Fibroblast of skin of abdomen (primary cell): ENCODE data around the gene MKRN3. TPM values are rescaled to one million over a fixed set of nuclear protein-coding genes. Genes with fewer than 3 reads are reported as not detected.

Source experiments
- DNase-seq: peaks from one replicate; pipeline ENCODE4 v3.0.0-alpha.2; 2013
- polyA plus RNA-seq, 2 experiments: library from polyadenylated mRNA; unstranded; fragments of 120-200 nt; gene quantifications; one replicate each; pipeline ENCODE4 v1.2.1, GENCODE V29; 2013; ENCODE audit not compliant: insufficient read length in 2 of 2

MKRN3 gene
- polyA plus RNA-seq (2013, experiment 1 of 2; ENCODE audit: insufficient read length): 0.23 TPM
- 0.65 TPM for polyA plus RNA-seq (2013, experiment 2 of 2; ENCODE audit: insufficient read length)

DNA sequence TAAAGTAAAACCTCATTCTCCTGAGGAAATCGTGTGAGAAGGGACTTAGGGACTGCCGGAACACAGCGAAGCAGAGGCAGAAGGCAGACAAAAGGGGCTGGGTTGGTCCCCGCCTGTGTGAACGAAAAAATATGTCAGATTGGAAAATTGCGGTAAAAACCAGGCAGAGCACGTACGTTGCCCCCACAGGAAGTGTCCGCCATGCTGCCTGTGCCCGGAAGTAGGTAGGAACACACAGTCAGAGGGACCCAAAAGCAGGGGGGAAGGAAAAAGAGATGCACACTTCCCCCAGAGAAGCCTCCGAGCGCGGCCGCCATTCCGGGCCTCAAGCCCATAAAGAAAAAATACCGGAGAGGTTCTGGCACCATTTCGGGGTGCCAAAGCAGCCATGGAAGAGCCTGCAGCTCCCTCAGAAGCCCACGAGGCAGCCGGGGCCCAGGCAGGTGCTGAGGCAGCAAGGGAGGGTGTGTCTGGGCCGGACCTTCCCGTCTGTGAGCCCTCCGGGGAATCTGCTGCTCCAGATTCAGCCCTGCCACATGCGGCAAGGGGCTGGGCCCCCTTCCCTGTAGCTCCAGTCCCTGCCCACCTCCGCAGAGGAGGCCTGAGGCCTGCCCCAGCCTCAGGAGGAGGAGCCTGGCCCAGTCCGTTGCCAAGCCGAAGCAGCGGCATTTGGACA is at the start of gene MKRN3:
TSS of gene MKRN3 (plus strand) at position 280 of the 676 bp plus-strand sequence. CDS start at position 389, 109 bp downstream.
- DNase-seq: peak; percentile 42

DNA sequence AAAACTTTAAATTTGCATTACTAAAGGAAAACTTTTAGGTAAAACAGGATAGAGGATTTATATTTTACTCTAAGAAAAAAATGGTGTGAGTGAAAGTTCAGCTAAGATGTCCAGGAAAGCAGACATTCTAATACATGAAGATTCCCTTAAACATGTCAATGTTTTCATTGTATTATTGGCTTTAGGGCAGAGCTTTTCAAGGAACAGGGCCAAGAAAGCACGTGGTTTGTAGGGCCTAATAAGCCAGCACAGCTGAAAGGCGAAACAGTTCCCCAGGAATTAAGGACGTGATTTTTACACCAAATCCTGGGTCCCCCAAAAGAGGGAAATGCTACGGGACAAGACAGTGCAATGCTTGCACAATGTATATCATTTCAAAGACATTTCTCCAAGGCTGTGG is 48.6 kb upstream of the MKRN3 start:
- no peak for DNase-seq

DNA sequence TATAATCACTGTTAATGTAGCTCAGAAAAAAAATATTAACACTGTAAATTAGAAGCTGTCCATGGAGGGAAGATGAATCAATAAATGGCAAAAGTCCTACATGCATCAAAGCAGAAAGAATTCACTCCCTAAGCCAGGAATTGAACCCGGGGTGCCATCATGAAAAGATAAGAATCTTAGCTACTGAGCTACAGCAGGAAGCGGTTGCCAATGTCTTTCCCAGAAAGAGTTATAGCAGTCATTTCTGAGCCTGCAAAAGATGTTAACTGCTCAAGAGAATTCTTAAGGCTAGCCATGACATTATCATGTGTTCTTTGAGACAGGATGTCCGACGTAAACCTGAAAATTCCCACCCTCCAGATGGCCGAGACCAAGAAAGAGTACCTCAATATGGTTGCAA is 47.4 kb upstream of the MKRN3 start:
- DNase-seq: no peak

DNA sequence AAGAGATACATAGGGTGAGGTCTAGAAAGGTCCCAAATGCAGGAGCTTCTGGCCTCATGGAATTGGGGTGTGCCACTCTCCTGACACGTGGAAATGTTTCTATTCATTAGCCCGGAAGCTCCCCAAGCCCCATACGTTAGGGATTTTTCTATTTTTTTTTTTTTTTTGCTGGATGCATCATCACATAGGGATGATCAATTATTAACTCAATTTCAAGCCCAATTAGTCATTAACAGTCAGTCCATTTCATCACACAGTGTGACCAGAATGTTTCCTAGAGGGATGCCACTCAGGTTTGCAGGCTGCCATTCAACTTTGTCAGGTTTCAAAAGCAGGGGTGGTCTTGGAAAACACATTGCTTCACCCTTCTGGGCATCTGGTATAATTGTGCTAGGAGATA is 40.7 kb upstream of the MKRN3 start:
- DNase-seq: no peak

DNA sequence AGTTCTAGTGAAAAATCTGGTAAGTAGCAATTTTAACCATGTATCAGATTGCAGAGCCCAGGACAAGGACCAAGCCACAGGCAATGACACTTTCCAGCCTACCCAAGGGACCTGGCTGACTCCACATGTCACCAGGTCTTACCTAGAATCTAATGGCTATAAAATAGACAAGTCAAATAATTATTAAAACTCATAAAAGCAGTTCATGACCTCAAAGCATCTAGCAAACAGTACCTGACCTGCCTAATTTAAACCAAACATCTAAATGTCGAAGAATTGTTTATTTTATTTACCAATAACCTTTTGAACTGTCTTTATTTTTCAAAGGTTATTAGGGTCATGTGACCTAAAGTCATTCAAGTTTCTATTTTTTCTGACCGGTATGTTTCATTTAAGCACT is 35.6 kb upstream of the MKRN3 start:
- DNase-seq: no peak

DNA sequence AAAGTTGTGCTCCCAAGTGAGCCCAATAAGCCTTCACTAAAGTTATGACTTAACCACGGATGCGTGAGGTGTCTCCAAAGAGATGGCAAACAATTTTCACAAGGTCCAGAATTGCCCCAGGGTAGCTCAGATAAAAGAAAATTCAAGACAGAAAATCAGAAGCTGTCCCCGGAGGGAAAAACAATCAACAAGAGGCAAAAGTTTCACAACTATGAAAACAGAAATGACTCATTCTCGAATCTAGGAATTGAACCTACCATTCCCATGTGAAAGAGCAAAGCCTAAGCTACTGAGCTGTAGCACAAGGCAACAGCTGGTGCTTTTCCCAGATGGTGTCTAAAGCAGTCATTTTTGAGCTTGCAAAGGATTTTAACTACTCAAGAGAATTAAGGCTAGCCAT is 33.5 kb upstream of the MKRN3 start:
- no peak for DNase-seq

DNA sequence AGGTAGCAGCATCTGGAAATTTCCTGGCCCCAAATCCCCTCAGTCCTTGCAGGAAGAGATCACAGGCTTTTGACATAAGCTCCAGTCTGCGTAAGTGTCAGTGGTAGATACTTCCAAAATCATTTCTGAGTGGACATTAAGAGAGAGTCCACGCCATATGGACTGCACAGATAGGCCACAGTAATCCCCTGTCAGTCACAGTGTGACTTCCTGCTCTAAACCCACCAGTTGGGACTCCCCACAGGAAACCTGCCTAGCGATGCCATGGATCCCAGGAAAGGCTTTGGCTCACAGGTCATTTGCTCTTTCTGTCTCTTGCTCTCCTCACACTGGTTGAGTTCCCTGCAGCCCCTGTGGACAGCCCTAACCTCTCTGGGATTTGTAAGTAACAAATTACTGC is 28.8 kb upstream of the MKRN3 start:
- no peak for DNase-seq

DNA sequence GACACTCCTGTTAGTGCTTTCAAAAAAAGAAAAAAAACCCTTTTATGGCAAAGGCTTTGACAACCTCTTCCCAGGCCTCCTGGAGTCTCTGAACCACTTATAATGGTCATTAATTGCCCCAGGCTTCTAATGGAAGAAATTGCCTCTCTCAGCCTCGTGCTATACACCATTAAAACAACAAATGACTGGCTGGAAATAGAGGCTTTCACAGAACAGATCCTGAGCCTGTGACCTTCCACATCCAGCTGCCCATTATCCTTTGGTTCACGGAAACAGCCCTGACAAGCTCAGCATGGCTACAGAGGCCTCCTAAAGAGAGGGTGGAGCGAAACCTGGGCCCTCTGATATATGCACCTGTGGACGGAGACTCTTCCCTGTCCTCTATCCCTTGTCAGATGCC is 26.8 kb upstream of the MKRN3 start:
- no peak for DNase-seq

DNA sequence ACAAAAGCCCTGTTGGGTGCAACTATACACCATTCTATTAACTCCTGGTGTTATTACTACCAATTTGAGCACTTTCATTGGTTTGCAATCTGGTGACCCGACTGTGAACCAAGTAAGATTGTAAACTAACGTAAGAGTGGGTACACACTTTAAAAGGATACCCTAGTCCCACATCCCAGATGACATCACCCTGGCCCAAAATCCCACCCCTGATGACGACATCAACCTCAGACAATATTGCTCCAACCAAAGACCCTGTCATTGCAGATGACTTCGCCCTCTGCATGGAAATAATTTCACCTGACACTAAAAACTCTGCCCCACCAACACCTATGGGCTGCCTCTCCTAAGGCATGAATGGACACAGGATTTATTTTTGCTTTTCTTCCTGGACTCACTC is 25.6 kb upstream of the MKRN3 start:
- DNase-seq: no peak

DNA sequence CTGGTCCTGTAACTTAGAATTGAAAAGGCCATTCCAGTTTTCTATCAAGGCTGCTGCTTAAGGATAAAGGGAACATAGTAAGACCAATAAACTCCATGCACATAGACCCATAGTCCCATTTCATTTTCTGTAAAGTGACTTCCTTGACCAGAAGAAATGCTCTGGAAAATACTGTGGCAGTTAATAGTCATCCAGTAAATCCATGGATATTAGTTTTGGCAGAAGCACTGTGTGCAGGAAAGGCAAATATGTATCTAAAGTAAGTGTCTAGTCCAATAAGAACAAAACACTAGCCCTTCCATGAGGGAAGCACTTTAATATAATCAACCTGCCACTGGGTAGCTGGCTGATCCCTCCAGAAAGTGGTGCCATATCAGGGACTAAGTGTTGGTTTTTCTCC is 19.3 kb upstream of the MKRN3 start:
- no peak for DNase-seq

DNA sequence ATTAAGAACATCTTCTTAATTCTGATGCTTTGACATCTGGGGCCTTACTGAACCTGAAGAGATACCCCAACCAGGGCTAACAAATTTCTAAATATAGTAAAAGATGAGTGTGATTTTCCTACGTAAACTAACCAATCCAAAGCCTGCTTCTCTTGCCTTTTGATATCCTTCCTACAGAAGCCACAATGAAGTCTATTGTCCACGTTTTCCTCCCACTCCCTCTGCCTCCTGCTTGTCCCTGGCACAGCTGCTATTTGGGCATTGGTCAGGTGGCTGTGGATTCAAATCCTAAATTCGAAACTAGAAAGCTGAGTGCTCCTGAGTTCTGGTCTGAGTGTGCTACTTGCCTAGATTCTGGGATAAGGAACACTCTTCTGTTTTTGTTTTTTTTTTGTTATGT is 17.4 kb upstream of the MKRN3 start:
- DNase-seq: no peak

DNA sequence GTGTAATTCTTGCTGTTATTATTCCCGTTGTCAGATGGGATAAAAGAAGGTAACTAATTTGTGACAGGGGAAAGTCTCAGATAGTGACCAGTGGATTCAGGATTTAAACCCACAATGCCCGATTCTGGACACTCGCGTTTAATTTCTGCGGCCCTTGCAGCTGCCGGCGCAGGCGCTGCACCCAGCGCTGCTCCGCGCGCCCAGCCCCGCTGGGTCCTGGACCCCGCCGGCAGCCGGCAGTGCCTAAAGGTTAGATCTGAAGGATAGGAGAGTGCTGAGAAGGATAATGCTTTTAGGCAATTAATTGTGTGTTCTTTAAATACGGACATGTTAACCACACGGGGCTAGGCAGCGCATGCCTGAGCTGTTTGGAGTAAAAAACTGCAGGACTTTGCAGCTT is 3.6 kb upstream of the MKRN3 start:
- no peak for DNase-seq

DNA sequence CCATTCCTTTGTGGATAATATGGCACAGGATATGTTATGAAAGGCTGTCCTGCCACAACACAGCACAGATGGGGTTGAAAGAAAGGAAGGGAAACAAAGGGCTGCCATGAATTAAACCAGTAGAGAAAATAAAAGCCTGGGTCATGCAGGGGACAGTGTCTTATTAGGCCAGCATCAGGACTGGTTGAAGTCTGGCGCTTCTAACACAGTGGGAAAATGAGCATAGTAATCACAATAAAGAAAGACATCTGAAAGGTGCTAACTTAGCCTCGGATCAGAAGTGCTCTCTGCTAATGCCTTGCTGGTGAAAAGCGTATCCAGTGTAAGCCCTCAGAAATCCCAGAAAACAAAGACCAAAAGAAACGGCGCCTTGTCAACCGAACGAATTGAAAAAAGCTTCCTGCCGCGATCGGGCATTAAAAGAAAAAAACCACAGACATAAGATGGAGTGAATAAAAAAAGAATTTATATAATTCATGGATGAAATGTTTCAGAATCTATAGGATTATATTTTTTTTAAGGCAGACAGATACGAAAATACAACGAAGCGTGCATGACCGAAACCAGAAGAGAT is 566 bp upstream of the MKRN3 start:
- DNase-seq: no peak

DNA sequence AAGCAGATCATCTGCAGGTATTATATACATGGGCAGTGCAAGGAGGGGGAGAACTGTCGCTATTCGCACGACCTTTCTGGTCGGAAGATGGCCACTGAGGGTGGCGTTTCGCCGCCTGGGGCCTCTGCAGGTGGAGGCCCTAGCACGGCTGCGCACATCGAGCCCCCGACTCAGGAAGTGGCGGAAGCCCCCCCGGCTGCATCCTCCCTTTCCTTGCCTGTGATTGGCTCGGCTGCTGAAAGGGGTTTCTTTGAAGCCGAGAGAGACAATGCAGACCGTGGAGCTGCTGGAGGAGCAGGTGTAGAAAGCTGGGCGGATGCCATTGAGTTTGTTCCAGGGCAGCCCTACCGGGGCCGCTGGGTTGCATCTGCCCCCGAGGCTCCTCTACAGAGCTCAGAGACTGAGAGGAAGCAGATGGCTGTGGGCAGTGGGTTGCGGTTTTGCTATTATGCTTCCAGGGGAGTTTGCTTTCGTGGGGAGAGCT is 639 bp downstream of the MKRN3 start:
- no peak for DNase-seq

DNA sequence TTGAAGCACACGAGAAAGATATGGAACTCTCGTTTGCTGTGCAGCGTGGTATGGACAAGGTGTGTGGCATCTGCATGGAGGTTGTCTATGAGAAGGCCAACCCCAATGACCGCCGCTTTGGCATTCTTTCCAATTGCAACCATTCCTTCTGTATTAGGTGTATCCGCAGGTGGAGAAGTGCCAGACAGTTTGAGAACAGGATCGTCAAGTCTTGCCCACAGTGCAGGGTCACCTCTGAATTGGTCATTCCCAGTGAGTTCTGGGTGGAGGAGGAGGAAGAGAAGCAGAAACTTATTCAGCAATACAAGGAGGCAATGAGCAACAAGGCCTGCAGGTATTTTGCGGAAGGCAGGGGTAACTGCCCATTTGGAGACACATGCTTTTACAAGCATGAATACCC is 1.2 kb downstream of the MKRN3 start:
- DNase-seq: no peak

DNA sequence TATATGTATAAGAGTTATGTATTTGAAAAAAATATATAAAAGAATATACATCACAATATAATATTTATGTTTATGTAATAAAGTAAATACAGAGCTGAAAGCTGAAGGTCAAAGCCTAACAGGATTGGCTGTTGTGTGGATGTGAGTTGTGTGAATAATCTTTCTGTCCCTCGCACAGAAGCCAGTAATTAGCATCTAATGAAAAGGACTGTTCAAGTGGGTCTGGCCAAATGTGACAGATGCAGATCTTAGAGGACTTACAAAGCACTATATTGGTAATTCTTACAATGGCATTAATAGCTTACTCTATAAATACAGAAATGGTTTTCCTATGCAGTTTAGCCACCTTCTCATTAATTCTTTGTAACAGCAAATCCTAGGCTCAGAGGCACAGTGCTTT is 2.4 kb downstream of the MKRN3 start:
- no peak for DNase-seq

DNA sequence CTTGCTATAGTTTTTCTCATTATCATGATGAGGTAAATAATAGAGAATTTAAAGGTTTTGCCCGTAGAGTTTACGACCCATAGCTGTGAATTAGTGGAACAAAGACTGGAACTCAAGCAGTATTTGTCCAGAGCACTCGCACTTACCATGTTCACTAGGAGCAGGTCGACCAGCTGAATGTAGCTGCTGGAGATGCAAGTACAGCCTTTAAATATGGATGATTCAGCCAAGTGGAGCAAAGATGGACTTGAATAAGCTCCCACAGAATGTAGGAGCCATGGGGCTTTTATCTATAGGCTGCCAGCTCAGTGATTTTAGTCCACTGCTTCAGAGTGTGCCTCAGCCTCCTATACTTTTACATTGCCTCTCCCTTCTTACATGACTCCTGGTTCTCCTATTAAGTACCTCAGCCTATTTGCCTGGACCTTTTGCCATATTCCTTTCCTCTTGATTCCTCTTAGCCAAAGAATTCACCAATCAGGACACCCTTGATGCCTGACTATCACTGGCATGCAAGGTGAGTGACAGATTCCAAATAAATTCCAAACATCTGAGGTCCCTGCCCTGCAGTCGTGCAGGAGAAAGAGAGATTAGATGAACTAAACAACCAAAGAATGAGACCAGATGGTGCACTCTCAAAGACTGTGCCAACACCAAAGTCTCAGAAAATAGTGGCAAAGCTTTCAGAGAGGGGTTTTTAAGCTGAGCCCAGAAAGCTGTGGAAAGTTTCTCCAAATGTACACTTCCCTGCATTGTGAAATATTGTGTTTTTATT is 3.9 kb downstream of the MKRN3 start:
- DNase-seq: no peak

DNA sequence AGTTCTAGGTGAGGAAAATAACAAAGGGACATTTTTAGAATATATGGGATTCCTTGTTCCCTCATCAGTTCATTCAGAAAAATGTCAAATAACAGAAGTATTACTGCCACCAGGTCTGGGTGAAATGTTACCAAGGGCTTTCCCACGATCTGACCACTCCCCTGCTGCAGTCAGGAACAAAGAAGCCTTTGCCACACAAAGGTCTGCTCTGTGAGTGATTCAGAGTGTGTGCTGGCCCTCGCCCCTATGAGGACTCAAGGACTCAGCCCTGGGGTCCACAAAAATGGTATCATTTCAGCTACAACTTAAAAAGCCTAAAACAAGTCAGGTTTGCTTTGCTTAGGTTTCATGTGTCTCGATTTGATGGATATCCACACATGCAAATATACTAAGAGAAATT is 5.0 kb downstream of the MKRN3 start:
- DNase-seq: no peak

DNA sequence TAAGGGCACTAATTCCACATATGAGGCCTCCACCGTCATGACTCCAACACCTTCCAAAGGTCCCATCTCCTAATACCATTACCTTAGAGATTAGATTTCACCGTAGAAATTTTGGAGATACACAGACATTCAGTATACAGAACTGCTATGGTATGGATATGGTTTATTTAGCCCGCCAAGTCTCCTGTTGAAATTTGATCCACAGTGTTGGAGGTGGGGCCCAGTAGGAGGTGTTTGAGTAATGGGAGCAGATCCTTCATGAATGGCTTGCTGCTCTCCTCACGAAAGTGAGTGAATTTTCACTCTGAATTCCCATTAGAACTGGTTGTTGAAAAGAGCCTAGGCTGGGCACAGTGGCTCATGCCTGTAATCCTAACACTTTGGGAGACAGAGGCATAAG is 7.4 kb downstream of the MKRN3 start:
- DNase-seq: no peak

DNA sequence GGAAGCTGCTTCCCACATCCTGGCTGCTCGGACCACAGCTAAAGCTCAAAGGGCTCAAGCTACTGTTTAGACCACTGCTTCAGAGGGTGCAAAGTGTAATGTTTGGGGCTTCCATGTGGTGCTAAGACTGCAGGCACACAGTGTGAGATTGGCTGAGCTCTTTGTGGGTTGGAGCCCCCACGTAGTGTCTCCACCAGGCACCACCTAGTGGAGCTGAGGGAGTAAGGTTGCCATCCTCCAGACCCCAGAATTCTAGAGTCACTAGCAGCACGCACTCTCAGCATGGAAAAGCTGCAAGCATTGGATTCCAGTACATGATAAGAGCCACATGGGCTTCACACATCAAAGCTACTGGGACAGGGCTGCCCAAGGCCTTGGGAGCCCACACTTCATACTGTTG is 9.3 kb downstream of the MKRN3 start:
- DNase-seq: no peak

DNA sequence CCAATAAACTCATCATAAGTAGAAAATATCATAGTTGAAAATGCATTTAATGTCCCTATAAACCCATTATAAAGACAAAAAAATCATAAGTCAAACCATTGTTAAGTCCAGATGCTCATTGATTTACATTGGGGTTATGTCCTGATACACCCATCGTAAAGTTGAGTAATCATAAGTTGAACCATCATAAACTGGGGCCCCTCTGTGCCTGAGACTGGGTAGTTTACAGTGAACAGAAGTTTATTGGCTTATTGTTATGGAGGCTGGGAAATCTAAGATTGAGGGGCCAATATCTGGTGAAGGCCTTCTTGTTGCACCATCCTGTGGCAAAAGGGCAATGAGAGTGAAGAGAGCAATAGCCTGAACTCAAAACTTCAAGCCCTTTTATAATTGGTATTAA is 10.6 kb downstream of the MKRN3 start:
- DNase-seq: no peak

DNA sequence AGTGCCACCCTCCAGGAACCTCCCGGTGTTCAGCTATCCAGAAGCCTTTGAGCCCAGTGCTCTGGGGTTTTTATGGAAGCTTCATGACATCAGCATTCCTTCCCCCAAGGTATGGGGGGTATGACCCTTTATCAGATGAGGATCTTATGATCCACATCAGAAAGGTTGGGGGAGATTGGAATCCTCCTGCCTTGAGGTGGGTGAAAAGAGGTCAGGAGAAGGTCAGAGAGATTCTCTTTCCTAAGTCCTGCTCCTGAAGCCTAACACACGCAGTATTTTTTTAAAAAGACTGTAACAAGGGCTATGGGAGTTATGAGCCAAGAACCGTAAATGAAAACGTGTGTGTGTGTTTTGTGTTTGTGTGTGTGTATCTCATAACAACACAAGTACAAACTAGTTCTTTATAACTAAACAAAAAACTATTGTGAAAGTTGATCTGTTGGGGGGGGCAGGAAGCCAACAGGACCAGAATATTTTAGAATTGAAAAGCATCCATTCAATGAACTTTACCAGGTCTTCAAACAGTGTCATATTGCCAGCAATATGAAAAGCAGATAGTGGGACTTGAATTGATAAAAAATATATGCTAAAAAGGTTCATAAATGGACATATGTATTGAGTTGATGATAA is 13.2 kb downstream of the MKRN3 start:
- DNase-seq: no peak

DNA sequence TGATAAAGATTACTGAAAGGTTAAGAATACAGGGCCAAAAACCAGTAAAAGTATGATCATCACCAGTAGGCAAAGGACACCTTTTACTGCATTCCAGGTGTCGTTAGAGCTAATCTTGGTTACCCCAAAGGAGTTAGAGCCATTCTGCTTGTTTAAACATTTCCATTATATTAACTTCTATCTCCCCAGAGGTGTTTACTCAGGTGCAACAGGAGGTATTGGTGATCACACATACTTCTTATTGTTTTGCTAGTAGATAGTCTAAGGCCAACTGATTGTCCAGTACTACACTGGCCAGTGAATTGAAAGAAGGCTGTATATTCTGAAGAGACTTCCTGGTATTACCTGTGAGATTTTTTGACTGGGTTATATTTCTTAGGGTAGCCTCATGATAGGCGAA is 22.8 kb downstream of the MKRN3 start:
- DNase-seq: no peak
